Measurements from ENCODE around the gene LYPD6. TPM values are rescaled to one million over a fixed set of nuclear protein-coding genes. Genes with fewer than 3 reads are reported as not detected.

Gene LYPD6
- total RNA-seq, 4 donors from 2014 or later = 0.57 to 1.2 (median 0.80) TPM

DNA sequence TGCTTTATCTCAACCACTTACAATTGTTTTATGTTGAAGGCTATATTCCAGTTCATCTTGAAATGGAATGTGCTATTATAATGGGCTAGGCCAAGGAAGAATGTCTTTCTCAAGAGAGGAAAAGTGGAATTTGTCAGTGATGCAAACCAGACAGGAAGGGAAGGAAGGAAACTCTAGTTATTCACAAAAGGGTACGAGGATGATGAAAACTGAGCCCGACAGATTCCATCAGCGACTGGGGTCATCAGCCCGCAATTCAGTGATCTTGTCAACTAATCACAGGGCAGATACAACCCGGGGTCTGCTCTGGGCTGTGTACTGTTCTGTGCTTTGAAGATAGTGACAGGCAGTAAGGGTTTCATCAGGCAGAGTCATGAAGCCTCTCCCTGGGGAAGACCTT lies 23.4 kb upstream of the LYPD6 start:
- no peak overlapping the region for H3K27ac ChIP-seq
- H3K9me3 ChIP-seq = no peaks in the 10 kb centered on the region
- no peaks in the 10 kb centered on the region for H3K36me3 ChIP-seq
- no peaks in the 10 kb centered on the region for H3K4me1 ChIP-seq
- DNase-seq = no peak
- H3K4me3 ChIP-seq = no peak overlapping the region
- TF ChIP-seq, protein P1, sequence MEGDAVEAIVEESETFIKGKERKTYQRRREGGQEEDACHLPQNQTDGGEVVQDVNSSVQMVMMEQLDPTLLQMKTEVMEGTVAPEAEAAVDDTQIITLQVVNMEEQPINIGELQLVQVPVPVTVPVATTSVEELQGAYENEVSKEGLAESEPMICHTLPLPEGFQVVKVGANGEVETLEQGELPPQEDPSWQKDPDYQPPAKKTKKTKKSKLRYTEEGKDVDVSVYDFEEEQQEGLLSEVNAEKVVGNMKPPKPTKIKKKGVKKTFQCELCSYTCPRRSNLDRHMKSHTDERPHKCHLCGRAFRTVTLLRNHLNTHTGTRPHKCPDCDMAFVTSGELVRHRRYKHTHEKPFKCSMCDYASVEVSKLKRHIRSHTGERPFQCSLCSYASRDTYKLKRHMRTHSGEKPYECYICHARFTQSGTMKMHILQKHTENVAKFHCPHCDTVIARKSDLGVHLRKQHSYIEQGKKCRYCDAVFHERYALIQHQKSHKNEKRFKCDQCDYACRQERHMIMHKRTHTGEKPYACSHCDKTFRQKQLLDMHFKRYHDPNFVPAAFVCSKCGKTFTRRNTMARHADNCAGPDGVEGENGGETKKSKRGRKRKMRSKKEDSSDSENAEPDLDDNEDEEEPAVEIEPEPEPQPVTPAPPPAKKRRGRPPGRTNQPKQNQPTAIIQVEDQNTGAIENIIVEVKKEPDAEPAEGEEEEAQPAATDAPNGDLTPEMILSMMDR (IDR thresholded peaks at IDR 0.05) = no peak
- TF ChIP-seq POLR2A (IDR thresholded peaks at IDR 0.05) = no peak
- WGBS, 2 donors = 49 to 65% methylated on average over 5 of the region's 5 CpGs
- H3K27me3 ChIP-seq = peaks cover 0 to 44% (median 0%) of the 10 kb centered on the region in 4 donors
- intact Hi-C loops (cut with DNase I) = no loop called here

DNA sequence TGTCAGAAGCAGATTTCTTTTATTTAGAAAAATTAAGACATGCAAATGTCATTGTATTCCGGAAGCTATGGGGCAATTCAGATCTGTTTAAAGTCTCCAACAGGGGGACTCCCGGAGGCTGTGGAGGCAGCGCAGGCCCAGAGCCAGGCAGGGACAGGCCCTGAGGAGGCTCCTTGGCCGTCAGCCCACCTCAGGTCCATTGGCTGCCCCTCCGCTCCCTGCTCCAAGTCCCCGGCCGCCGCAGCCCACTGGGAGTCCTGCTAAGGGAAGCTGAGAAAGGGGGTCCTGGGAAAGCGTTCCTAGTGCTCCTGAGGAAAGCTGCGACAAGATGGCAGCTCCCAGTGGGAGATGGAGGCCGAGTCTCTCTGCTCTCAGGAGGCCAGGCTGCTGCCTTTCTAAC lies 20.0 kb upstream of the LYPD6 start:
- no peaks in the 10 kb centered on the region for H3K36me3 ChIP-seq
- H3K4me1 ChIP-seq = peaks cover 0 to 19% (median 4%) of the 10 kb centered on the region in 3 donors
- no peak overlapping the region for H3K27ac ChIP-seq
- H3K27me3 ChIP-seq = peaks cover 0 to 39% (median 0%) of the 10 kb centered on the region in 4 donors
- no peak for DNase-seq
- H3K4me3 ChIP-seq = no peak overlapping the region
- intact Hi-C loops (cut with DNase I) = no loop called here
- no peaks in the 10 kb centered on the region for H3K9me3 ChIP-seq
- TF ChIP-seq, protein P1 (IDR thresholded peaks at IDR 0.05) = no peak
- no peak for TF ChIP-seq POLR2A (IDR thresholded peaks at IDR 0.05)
- WGBS, 2 donors = 89 to 100% methylated on average over 1 to 3 of the region's 11 CpGs

DNA sequence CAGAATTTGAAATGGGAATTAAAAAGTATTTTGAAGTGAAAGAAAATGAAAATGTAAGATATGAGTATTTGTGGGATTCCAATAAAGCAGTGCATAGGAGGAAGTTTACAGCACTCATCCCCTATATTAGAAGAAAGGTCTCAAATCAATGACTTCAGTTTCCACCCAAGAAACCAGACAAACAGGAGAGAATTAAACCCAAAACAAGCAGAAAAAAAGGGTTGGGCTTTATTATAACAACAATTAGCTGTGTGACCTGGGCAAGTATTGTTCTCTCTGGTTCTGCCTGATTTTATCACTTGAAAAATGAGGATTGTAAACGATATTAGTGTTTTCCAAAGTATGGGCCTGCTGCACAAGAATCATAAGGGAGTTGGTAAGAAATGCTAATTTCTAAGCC lies 18.3 kb upstream of the LYPD6 start:
- Histone ChIP-seq H3K27me3 (peaks cover 0 to 31% (median 0%) of the 10 kb centered on the region in 4 donors), H3K36me3 (no peaks in the 10 kb centered on the region), H3K27ac (no peak overlapping the region), H3K4me1 (peaks cover 0 to 19% (median 4%) of the 10 kb centered on the region in 3 donors), H3K4me3 (no peak overlapping the region), H3K9me3 (no peaks in the 10 kb centered on the region)
- 39 to 53% methylated on average over 1 of the region's 1 CpG for WGBS, 2 donors
- intact Hi-C loops (cut with DNase I) = no loop called here
- no peak for DNase-seq
- TF ChIP-seq POLR2A (IDR thresholded peaks at IDR 0.05) = no peak
- TF ChIP-seq, protein P1 (IDR thresholded peaks at IDR 0.05) = no peak

DNA sequence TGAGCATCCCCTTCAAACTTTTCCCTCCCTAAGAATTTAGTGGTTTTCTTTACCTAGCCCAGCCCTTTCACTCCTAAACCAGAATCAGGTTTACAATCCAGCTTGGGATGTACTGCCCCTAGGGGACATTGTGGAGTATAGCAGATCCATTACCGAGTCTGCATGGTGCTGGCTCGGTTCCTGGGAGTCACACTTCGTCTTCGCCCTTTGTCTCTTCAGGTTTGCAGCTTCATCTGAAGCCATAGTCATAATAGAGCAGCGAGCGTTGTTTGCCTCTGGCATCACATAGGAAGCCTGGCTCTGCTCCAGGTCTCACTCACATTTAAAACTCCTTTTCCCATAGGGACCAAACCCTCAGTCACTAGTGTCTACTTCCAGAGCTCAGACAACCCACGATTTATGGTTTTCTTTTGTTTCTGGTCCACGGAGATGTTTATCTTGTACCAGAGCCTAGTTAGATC lies 16.8 kb upstream of the LYPD6 start:
- 2 to 7% methylated on average over 8 of the region's 8 CpGs for WGBS, 2 donors
- TF ChIP-seq, protein P1 (IDR thresholded peaks at IDR 0.05) = peak; percentile 45 to 77 (median 62)
- no peak for TF ChIP-seq POLR2A (IDR thresholded peaks at IDR 0.05)
- H3K4me1 ChIP-seq = peaks cover 0 to 19% (median 4%) of the 10 kb centered on the region in 3 donors
- intact Hi-C loops (cut with DNase I) = no loop called here
- H3K27ac ChIP-seq = no peak overlapping the region
- no peaks in the 10 kb centered on the region for H3K9me3 ChIP-seq
- DNase-seq = no peak
- H3K36me3 ChIP-seq = no peaks in the 10 kb centered on the region
- peaks cover 0 to 25% (median 0%) of the 10 kb centered on the region in 4 donors for H3K27me3 ChIP-seq
- peak overlapping the region in 1 of 4 donors; percentile 13 for H3K4me3 ChIP-seq

DNA sequence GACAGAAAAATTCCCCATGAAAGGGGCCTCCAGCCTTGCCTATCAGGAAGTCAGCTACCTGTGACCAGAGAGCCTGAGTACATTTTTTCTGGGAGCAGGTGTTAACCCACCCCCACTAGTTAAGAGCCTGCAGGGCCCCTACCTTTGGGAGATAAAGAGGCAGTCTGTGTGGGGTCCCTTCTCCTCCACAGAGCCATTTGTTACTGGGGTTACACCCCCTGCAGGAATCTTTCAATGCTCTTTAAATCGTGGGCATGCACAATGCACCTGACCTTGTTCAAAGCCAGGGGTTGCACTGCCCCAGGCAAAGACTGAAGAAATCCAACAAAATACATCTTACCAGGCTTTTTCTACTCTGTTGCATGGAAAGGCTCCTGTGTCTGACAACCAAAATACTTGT lies 15.7 kb upstream of the LYPD6 start:
- Histone ChIP-seq H3K9me3 (no peaks in the 10 kb centered on the region), H3K27me3 (peaks cover 0 to 25% (median 0%) of the 10 kb centered on the region in 4 donors), H3K36me3 (no peaks in the 10 kb centered on the region), H3K27ac (no peak overlapping the region), H3K4me1 (peaks cover 0 to 19% (median 4%) of the 10 kb centered on the region in 3 donors), H3K4me3 (no peak overlapping the region)
- WGBS, 2 donors = 31 to 36% methylated on average over 1 of the region's 1 CpG
- no peak for DNase-seq
- no peak for TF ChIP-seq POLR2A (IDR thresholded peaks at IDR 0.05)
- TF ChIP-seq, protein P1 (IDR thresholded peaks at IDR 0.05) = no peak
- intact Hi-C loops (cut with DNase I) = no loop called here
